ENCODE measurements around the gene ACOXL.

- no peak for TF ChIP-seq ETV6 (IDR thresholded peaks at IDR 0.05; ENCODE audit: borderline replicate concordance in 1 of 2, low read depth in 2 of 2, low read length in 1 of 2)
- no peak for TF ChIP-seq ETV6 (CRISPR knock-in tag; IDR thresholded peaks at IDR 0.05; ENCODE audit: borderline replicate concordance)
- no peak for TF ChIP-seq PHB2 (IDR thresholded peaks at IDR 0.05; ENCODE audit: low read depth)
- TF ChIP-seq MYC (IDR thresholded peaks at IDR 0.05; ENCODE audit: low read depth, low read length), result no peak
- no peak for TF ChIP-seq MYC (CRISPR knock-in tag; IDR thresholded peaks at IDR 0.05; ENCODE audit: borderline replicate concordance, low read depth)
- TF ChIP-seq POLR2A (conservative IDR thresholded peaks at IDR 0.05), result no peak
- no peak for TF ChIP-seq ZZZ3 (IDR thresholded peaks at IDR 0.05)
- no peak for TF ChIP-seq FOSL1 (tag; conservative IDR thresholded peaks at IDR 0.05)
- TF ChIP-seq, protein P1, sequence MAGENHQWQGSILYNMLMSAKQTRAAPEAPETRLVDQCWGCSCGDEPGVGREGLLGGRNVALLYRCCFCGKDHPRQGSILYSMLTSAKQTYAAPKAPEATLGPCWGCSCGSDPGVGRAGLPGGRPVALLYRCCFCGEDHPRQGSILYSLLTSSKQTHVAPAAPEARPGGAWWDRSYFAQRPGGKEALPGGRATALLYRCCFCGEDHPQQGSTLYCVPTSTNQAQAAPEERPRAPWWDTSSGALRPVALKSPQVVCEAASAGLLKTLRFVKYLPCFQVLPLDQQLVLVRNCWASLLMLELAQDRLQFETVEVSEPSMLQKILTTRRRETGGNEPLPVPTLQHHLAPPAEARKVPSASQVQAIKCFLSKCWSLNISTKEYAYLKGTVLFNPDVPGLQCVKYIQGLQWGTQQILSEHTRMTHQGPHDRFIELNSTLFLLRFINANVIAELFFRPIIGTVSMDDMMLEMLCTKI (IDR thresholded peaks at IDR 0.05; ENCODE audit: partially characterized antibody), result no peak
- TF ChIP-seq ETS1 (conservative IDR thresholded peaks at IDR 0.05; ENCODE audit: control insufficient read depth, low read depth, low read length), result no peak
- TF ChIP-seq EZH2 (IDR thresholded peaks at IDR 0.05; ENCODE audit: borderline replicate concordance, low read depth, low read length), result no peak
- no peak for TF ChIP-seq MYNN (IDR thresholded peaks at IDR 0.05)
- no peak for TF ChIP-seq MYNN (CRISPR knock-in tag; IDR thresholded peaks at IDR 0.05)
- TF ChIP-seq MAFF (IDR thresholded peaks at IDR 0.05; ENCODE audit: low read length), result no peak
- no peak for TF ChIP-seq ZKSCAN1 (IDR thresholded peaks at IDR 0.05; ENCODE audit: low read depth, low read length)
Measured at GRCh38 chr2:110929528-110929927, 197.2 kb downstream of the ACOXL start.

Data from K562 (cell line).